GM13976 (cell line): ENCODE data around the gene PHOX2A.

ENCODE experiments used
- DNase-seq: peaks from one replicate; pipeline ENCODE4 v3.0.0; 2012; ENCODE audit warnings: low spot score
- CTCF ChIP-seq: IDR thresholded peaks from 2 replicates; pipeline ENCODE4 v1.5.1; 2012; ENCODE audit warnings: borderline replicate concordance, mild to moderate bottlenecking; ENCODE audit not compliant: insufficient read depth; ENCODE audit errors: extremely low read depth, missing control alignments, control extremely low read depth
- in situ Hi-C: fragments of 300-500 bp; cut with MboI; formaldehyde crosslinking; loops from one replicate; pipeline ENCODE4 v1.12.0; 2022; ENCODE audit warnings: low sequenced_read_pairs, mixed read lengths, inconsistent platforms; ENCODE audit not compliant: unreplicated experiment

The PHOX2A gene

GRCh38 chr11:72195518-72196270, 48.3 kb downstream of the PHOX2A start:
- DNase-seq: no peak
- no peak for TF ChIP-seq CTCF
- in situ Hi-C loops: no loop called here

- TF ChIP-seq CTCF: no peak
- no peak for DNase-seq
- in situ Hi-C loops: no loop called here
Measured at GRCh38 chr11:72191961-72192381, 52.0 kb downstream of the PHOX2A start, which contains the start of gene FOLR1. Gene FOLR1 (plus strand): TSS chr11:72192140. CDS start chr11:72192174, 34 bp downstream.

GRCh38 chr11:72190631-72191071, 53.3 kb downstream of the PHOX2A start:
- DNase-seq: no peak
- in situ Hi-C loops: no loop called here

GRCh38 chr11:72189455-72190250, 54.3 kb downstream of the PHOX2A start:
- DNase-seq: no peak
- in situ Hi-C loops: no loop called here
- TF ChIP-seq CTCF: no peak

More at GRCh38 chr11:72190631-72191071, 53.3 kb downstream of the PHOX2A start:
- no peak for TF ChIP-seq CTCF
